ENCODE data around the gene MSANTD2. TPM values are rescaled to one million over a fixed set of nuclear protein-coding genes. Genes with fewer than 3 reads are reported as not detected.

Gene MSANTD2
- polyA plus RNA-seq, 12 donors: 11.1 to 32.5 (median 16.0) TPM; not detected in 1

Other genes starting within 250 kb of the MSANTD2 start
- under 1 TPM in 9 of 12 donors, not detected in 3; 0.04 to 0.78 (median 0.22) TPM for gene OR8A1, start 230.4 kb downstream of the MSANTD2 start, polyA plus RNA-seq (ENCODE audit: insufficient read length in 12 of 12)
- under 1 TPM in 4 of 12 donors, not detected in 8; 0.10 to 0.18 (median 0.15) TPM for gene PANX3, start 189.0 kb downstream of the MSANTD2 start, polyA plus RNA-seq (ENCODE audit: insufficient read length in 12 of 12)
- gene TBRG1, start 177.5 kb downstream of the MSANTD2 start, polyA plus RNA-seq (ENCODE audit: insufficient read length in 12 of 12): 10 to 100 TPM in 11 of 12 donors, not detected in 1; 17.4 to 35.2 (median 25.4) TPM
- gene SIAE, start 126.7 kb downstream of the MSANTD2 start, polyA plus RNA-seq (ENCODE audit: insufficient read length in 12 of 12): 10 to 100 TPM in 1 of 12 donors, 1 to 10 TPM in 10, not detected in 1; 4.7 to 23.3 (median 7.2) TPM
- 1 to 10 TPM in 10 of 12 donors, not detected in 2; 2.0 to 6.4 (median 3.7) TPM for gene SPA17, start 126.5 kb downstream of the MSANTD2 start, polyA plus RNA-seq (ENCODE audit: insufficient read length in 12 of 12)
- gene NRGN, start 60.5 kb downstream of the MSANTD2 start, polyA plus RNA-seq (ENCODE audit: insufficient read length in 12 of 12): 10 to 100 TPM in 2 of 12 donors, 1 to 10 TPM in 9, not detected in 1; 3.1 to 14.5 (median 5.1) TPM
- gene VSIG2, start 48.2 kb downstream of the MSANTD2 start, polyA plus RNA-seq (ENCODE audit: insufficient read length in 12 of 12): 1 to 10 TPM in 7 of 12 donors, under 1 TPM in 3, not detected in 2; 0.60 to 2.8 (median 1.4) TPM
- 10 to 100 TPM in 11 of 12 donors, not detected in 1; 39.8 to 59.8 (median 52.1) TPM for gene ESAM, start 38.1 kb downstream of the MSANTD2 start, polyA plus RNA-seq (ENCODE audit: insufficient read length in 12 of 12)
- 10 to 100 TPM in 11 of 12 donors, not detected in 1; 18.3 to 42.5 (median 27.0) TPM for gene ROBO3, start 65.0 kb upstream of the MSANTD2 start, polyA plus RNA-seq (ENCODE audit: insufficient read length in 12 of 12)
- gene ROBO4, start 97.5 kb upstream of the MSANTD2 start, polyA plus RNA-seq (ENCODE audit: insufficient read length in 12 of 12): 10 to 100 TPM in 11 of 12 donors, not detected in 1; 22.9 to 41.6 (median 26.4) TPM
- gene HEPN1, start 118.8 kb upstream of the MSANTD2 start, polyA plus RNA-seq (ENCODE audit: insufficient read length in 12 of 12): under 1 TPM in 5 of 12 donors, not detected in 7; 0.13 to 0.34 (median 0.18) TPM
- gene HEPACAM, start 135.6 kb upstream of the MSANTD2 start, polyA plus RNA-seq (ENCODE audit: insufficient read length in 12 of 12): under 1 TPM in 4 of 12 donors, not detected in 8; 0.05 to 0.33 (median 0.19) TPM
- gene CCDC15, start 153.8 kb upstream of the MSANTD2 start, polyA plus RNA-seq (ENCODE audit: insufficient read length in 12 of 12): 1 to 10 TPM in 10 of 12 donors, not detected in 2; 2.4 to 5.3 (median 3.4) TPM